ENCODE results near the gene NSF.

NSF gene

DNA sequence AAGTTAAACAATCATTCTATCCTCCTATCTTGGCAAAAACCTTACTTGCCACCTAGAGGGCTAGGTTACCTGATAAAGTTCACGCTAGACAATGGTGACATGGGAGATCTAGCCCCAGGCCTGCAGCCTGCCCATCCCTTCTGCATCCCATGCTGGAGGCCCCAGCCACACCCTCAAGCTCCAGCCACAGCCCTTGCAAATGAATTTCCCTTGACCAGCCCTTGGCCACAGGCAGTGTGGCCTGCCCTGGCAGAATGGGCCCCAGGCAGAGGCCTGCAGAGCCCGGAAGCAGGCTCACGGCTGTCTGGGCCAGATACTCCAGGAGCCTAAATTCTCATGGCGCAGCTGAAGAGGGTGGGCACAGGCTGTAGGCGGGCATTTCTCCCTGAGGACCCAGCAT is 213.1 kb downstream of the NSF start:
- DNase-seq (ENCODE audit: low spot score) = no peak

DNA sequence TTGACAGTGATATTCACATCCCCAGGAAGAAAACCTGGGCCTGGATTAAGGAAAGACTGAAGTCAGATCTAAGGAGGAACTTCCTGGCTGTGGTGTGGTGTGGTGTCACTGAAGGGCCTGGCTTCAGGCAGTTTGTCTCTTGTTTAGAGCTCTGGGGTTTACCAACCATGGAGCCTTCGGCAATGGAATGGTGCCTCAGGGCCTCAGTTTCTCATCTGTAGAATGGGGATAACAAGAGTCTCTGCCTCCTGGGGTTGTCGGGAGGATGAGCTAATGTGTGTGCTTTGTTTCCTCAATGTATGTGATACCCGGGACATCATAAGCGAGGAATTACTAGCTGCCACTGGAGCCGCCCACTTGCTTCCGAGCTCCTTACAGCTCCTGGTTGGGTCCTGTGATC is 215.3 kb downstream of the NSF start:
- DNase-seq (ENCODE audit: low spot score) = no peak
